HuH-7.5 (cell line): ENCODE results near the gene PTOV1.
A peak's percentile ranks its signal among the peaks of the same experiment; 100 is the strongest.
"Not testable (repeated sequence)": the region's sequence is repeated elsewhere in the genome, so short reads cannot be mapped to it uniquely, and the experiment has no call there.

Experiments
- DNase-seq: peaks from one replicate; pipeline ENCODE4 v3.0.0; 2011; ENCODE audit warnings: low spot score

PTOV1 gene

GRCh38 chr19:49817964-49818648 is 32.9 kb upstream of the PTOV1 start, which contains the start of gene MED25:
Gene MED25, plus strand, starts transcription at chr19:49818289. Its CDS starts 53 bp downstream, at chr19:49818342.
- peak; percentile 96 for DNase-seq

- DNase-seq: no peak
Observed at GRCh38 chr19:49818649-49819370, 32.1 kb upstream of the PTOV1 start.

DNA sequence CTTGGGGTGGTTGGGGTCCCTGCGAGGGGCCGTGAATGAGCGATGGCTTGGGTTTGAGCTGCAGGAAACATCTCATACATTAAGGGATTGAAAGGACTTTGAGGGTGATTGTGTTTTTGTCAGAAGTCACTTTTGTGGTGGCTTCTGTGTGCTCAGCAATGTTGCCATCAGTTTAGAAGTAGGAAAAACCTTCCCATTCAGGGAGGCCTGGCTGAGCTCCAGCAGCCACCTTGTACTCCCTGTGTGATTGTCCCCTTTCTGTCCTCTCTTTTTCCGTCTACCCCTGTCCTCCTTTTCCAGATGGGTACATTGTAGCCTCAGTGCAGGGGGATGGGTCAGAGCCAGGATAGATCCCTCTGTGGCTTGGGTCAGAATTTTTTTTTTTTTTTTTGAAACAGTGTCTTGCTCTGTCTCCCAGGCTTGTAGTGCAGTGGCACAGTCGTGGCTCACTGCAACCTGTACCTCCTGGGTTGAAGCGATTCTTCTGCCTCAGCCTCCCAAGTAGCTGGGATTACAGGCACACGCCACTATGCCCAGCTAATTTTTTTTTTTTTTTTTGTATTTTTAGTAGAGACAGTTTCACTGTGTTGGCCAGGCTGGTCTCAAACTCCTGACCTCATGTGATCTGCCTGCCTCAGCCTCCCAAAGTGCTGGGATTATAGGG is 31.4 kb upstream of the PTOV1 start:
- DNase-seq: not testable (repeated sequence)

DNA sequence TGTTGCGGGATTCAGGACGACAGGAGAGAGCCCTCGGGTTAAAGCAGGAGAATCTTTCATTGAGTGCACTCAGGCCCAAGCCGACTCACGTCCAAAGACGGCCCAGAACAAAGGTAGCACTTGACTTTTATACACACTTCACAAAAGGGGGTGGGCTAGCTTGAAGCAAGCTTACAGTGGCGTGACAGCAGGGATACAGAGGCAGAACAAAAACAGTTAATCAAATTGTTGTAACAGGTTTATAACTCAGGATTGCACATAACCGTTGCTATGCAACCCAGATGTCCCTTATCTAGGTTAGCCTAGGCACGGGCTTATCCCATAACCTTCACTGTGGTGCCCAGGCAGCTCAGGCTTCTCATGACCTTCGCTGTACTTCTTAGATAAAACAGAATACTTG is 30.8 kb upstream of the PTOV1 start:
- DNase-seq: no peak

- no peak for DNase-seq
Observed at GRCh38 chr19:49823472-49823871, 27.5 kb upstream of the PTOV1 start.

GRCh38 chr19:49824662-49825061 is 26.3 kb upstream of the PTOV1 start:
- no peak for DNase-seq

- DNase-seq: no peak
Observed at GRCh38 chr19:49827034-49827433, 23.9 kb upstream of the PTOV1 start.

- no peak for DNase-seq
Observed at GRCh38 chr19:49829200-49829599, 21.8 kb upstream of the PTOV1 start.

DNA sequence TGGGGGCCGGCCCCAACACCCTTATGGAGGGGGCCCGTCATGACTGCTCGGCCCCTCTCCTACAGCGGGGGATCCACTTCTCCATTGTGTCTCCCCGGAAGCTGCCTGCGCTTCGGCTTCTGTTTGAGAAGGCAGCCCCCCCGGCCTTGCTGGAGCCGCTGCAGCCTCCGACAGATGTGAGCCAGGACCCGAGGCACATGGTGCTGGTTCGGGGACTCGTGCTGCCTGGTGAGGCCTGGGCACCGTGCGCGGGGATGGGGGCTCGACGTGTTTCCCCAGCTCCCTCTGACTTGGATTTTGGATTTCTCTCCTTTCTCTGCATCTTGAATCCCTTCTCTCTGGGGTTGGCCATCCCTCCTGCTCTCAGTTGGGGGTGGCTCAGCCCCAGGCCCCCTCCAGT is 21.2 kb upstream of the PTOV1 start:
- DNase-seq: no peak

DNA sequence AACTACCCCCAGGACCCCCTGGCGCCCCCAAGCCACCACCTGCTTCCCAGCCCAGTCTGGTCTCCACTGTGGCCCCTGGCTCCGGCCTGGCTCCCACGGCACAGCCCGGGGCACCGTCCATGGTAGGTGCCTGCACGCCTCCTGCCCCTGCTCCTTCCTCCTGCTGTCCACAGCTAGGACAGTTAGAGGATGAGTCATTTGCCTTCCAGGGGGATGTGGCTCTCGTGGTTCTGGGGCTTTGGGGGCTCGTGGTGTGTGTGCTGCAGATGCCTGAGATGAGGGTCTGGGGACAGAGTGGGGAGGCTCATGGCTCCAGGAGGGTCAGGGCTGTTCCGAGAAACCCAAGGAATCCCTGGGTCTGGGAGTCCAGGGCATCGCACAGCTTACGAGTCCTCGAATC is 20.2 kb upstream of the PTOV1 start:
- DNase-seq: no peak

DNA sequence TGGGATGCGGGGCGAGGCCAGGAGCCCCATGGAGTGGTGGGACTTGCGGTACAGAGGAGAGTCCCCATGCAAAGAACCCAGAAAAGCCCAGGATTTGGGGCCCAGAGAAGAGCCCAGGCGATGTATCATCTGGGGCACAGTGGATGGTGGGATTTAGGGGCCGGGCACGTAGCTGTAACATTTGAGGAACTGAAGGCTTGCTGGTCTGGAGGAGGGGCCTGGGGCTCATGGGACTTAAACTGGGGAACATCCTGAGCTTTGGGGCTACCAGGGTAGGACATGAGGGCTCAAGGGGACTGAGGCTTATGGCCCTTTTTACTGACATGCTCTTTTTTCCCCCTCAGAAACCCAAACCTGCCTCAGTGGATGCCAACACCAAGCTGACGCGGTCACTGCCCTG is 19.4 kb upstream of the PTOV1 start:
- DNase-seq: no peak

DNA sequence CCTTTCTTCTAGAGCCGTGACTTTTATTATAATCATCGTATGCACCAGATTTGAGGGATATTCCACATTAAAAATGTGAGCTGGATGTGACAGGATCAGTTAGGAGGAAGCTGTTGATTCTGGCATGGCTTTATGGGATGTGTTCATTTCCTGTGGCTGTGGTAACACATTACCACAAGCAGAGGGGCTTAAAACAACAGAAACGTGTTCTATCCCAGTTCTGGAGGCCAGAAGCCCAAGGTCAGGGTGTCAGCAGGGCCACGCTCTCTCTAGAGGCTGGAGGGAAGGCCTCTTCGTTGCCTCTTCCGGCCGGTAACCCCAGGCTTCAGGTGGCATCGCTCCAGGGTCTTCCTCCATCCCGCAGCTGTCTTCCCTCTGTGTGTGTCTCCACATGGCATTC is 18.4 kb upstream of the PTOV1 start:
- no peak for DNase-seq

DNA sequence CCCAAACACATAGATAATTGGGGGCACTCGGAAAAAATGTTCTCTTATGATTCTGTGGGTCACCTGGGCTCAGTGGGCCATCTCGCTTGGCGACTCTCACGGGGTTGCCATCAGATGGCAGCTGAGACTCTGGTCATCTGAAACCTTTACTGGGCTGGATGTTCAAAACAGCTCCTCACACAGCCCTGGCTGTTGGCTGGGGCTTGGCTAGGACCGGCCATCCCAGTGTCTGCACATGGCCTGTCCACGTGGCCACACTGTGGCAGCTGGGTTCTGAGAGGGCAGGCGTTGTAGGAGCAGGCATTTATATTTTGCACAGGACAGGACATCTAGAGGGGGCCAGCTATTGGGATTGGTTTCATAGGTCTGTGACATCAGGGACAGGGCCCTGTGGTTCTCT is 17.4 kb upstream of the PTOV1 start:
- no peak for DNase-seq

DNA sequence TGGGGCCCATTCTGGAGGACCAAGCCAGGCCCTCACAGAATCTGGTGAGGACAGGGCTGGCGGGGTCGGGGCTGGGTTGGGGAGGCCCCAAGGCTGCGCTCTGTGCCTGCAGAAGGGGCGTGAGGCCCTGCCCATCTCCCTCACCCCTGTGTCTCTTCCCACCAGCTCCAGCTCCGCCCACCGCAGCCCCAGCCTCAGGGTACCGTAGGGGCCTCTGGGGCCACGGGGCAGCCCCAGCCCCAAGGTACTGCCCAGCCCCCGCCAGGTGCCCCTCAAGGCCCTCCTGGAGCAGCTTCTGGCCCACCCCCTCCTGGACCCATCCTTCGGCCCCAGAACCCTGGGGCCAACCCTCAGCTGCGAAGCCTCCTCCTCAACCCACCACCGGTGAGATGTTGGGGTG is 15.4 kb upstream of the PTOV1 start:
- DNase-seq: no peak

GRCh38 chr19:49836176-49837008 is 14.6 kb upstream of the PTOV1 start:
- no peak for DNase-seq

- no peak for DNase-seq
Observed at GRCh38 chr19:49837009-49837310, 14.0 kb upstream of the PTOV1 start.

DNA sequence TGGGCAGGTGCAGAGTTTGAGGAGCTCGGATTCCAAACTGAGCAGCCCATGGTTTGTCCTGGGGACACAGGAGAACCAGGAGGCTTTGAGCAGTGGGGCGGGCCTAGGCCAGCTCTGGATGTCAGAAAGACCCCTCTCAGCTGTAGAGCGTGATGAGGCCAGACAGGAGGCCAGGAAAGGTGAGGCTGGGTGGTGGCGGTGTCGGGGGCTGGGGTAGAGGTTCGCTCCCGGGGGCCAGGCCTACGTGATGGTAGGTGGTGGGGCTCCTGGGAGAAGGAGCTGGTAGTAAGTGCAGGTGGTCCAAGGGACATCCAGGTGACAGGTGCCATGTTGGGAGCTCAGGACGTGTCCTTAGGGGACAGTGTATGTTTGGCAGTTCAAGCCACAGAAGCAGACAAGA is 13.5 kb upstream of the PTOV1 start:
- DNase-seq: no peak

DNA sequence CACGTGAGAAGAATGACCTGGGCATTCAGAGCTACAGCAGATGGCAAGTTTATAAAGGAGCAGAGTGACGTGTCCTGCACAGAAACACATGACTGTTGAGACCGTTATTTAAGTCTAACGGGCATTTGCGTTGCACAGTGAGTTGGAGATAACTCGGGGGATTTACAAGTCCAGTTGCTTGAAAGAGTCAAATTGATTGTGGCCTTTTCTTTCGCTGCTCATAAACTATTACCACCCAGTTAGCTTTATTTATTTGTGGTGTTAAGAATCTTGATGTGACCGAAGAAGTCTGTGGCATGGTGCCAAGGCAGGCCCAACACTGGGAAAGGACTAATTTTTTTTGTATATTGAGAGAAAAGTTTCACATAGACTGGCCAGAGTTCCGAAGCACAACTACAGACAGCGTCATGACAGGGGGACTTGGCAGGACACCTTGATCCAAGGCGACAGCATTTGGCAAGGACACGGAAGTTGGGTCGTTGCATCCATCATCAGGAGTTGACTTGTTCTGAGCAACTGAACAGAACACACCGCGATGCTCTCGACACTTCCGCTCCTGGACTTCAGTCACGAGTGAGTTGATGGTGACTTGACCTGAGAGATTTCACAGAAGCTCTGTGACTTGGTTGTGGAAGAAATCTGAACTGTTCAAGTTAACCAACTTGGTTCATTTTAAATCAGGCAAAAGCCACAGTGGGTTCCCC is 11.9 kb upstream of the PTOV1 start:
- no peak for DNase-seq

DNA sequence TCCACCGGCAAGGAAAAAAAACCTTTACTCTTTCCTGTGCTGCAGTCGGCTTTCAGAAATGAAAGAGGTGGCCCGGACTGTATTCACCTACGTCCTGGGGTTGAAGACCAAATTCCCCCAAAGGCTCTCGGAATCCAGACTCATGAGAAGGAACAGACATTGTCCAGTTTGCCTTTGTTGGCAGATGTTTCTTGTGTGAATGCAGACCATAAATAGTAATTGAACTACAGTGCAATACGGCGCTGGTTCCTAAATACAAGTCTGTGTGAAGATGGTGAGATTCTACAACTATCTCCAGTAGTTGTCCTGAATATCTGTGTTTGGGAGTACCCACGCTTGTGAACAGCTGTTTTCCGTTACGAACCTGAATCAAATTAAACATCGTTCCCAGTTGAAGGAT is 11.2 kb upstream of the PTOV1 start:
- no peak for DNase-seq

- no peak for DNase-seq
Observed at GRCh38 chr19:49840321-49840720, 10.6 kb upstream of the PTOV1 start.

GRCh38 chr19:49840736-49841249 is 10.2 kb upstream of the PTOV1 start:
- no peak for DNase-seq

DNA sequence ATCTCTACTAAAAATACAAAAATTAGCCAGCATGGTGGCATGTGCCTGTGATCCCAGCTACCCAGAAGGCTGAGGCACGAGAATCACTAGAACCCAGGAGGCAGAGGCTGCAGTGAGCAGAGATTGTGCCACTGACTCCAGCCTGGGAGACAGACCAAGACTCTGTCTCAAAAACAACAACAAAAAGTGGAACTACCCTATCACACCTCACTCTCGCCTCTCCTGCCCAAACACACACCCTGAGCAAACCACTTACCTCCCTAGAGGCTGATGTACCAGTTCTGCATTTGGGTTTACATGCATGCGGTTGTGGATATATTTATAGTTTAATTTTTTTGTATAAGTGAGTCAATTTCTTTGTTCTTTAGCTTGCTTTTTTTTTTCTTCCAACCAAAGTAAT is 7.7 kb upstream of the PTOV1 start:
- no peak for DNase-seq
